ENCODE measurements around the gene ACIN1. TPM values are rescaled to one million over a fixed set of nuclear protein-coding genes. Genes with fewer than 3 reads are reported as not detected.

The ACIN1 gene
- total RNA-seq, 1 experiment from 2014 or later: 333 TPM

DNA sequence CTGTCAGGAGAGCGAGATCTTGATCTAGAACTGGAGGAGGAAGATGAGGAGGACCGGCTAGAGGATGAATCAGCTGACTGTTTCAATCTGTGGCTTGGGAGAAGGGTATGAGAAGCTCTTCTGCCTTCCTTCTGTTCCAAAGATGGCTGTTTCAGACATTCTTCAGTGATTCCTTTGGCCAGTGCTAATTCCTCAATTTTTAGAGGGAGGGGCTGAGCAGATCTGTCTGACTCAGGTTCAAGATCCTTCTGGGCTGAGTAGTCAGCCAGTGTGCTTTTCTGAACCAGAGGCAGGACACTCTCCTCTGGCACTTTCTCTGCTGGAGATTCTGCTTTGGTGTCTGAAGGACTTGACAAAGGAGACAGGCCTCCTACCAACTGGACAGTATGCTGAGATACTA is 15.2 kb downstream of the ACIN1 start:
- Mint-ChIP-seq H3K27ac (no peak overlapping the region), H3K4me3 (no peak overlapping the region), H3K27me3 (ENCODE audit: low read depth) (no peaks in the 10 kb centered on the region), H3K9me3 (no peaks in the 10 kb centered on the region; a peak in 1 of 5 replicates), H3K36me3 (ENCODE audit: insufficient read depth in 1 of 3, low read depth in 3 of 3) (peaks cover 54 to 93% (median 85%) of the 10 kb centered on the region in 3 experiments; a peak in 6 of 7 replicates), H3K4me1 (no peaks in the 10 kb centered on the region)
- Histone ChIP-seq H3K14ac (ENCODE audit: insufficient read depth, low read length) (no peak overlapping the region), H2BK120ac (ENCODE audit: low read depth, low read length, poor library complexity, severe bottlenecking) (no peak overlapping the region), H3K27ac (ENCODE audit: insufficient read length, low read depth, low read length) (no peak overlapping the region), H2BK5ac (ENCODE audit: insufficient read length, low read length) (no peak overlapping the region), H3K4ac (ENCODE audit: low read depth, low read length) (no peak overlapping the region), H4K8ac (replicated peaks; ENCODE audit: insufficient read length, low read depth, low read length) (no peak overlapping the region), H4K5ac (ENCODE audit: insufficient read length, low read depth, low read length) (no peak overlapping the region), H3K23me2 (ENCODE audit: insufficient read length, low read depth, low read length, poor library complexity, severe bottlenecking) (no peaks in the 10 kb centered on the region), H3T11ph (ENCODE audit: low read length) (no peak overlapping the region), H2BK12ac (ENCODE audit: insufficient read length, low read depth, low read length) (no peak overlapping the region), H3K4me1 (ENCODE audit: insufficient read depth, low read length) (no peaks in the 10 kb centered on the region), H3K56ac (ENCODE audit: insufficient read length, low read depth, low read length) (no peak overlapping the region), H2AK5ac (ENCODE audit: insufficient read length, low read length) (no peak overlapping the region), H3K27me3 (ENCODE audit: insufficient read depth, low read length) (no peaks in the 10 kb centered on the region), H4K91ac (ENCODE audit: insufficient read length, low read depth, low read length) (no peak overlapping the region), H4K20me1 (ENCODE audit: control insufficient read depth, insufficient read depth, insufficient read length) (no peaks in the 10 kb centered on the region), H3K4me2 (ENCODE audit: insufficient read depth, insufficient read length, low read length) (no peak overlapping the region), H2BK20ac (ENCODE audit: low read depth, low read length, poor library complexity, severe bottlenecking) (no peak overlapping the region), H3K79me1 (ENCODE audit: insufficient read depth, low read depth, low read length, poor library complexity, severe bottlenecking) (no peaks in the 10 kb centered on the region), H3K9ac (ENCODE audit: extremely low read depth, insufficient read length, low read length) (no peak overlapping the region), H2BK15ac (ENCODE audit: low read depth, low read length) (no peak overlapping the region), H3K18ac (ENCODE audit: insufficient read length, low read depth, low read length) (no peak overlapping the region), H3K9me3 (ENCODE audit: control insufficient read depth, low read depth, low read length) (no peaks in the 10 kb centered on the region), H3K79me2 (ENCODE audit: insufficient read depth, low read length) (no peaks in the 10 kb centered on the region), H2AFZ (ENCODE audit: low read length) (no peak overlapping the region), H3K23ac (ENCODE audit: insufficient read length, low read depth, low read length) (no peak overlapping the region)
- WGBS (ENCODE audit: extremely low coverage, insufficient read length, low lambda C conversion rate): no CpG with 5 or more reads among the region's 2 CpGs
- TF ChIP-seq, protein P1, sequence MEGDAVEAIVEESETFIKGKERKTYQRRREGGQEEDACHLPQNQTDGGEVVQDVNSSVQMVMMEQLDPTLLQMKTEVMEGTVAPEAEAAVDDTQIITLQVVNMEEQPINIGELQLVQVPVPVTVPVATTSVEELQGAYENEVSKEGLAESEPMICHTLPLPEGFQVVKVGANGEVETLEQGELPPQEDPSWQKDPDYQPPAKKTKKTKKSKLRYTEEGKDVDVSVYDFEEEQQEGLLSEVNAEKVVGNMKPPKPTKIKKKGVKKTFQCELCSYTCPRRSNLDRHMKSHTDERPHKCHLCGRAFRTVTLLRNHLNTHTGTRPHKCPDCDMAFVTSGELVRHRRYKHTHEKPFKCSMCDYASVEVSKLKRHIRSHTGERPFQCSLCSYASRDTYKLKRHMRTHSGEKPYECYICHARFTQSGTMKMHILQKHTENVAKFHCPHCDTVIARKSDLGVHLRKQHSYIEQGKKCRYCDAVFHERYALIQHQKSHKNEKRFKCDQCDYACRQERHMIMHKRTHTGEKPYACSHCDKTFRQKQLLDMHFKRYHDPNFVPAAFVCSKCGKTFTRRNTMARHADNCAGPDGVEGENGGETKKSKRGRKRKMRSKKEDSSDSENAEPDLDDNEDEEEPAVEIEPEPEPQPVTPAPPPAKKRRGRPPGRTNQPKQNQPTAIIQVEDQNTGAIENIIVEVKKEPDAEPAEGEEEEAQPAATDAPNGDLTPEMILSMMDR (conservative IDR thresholded peaks at IDR 0.05): no peak
- DNase-seq: no peak
